CD14-positive monocyte (primary cell): ENCODE data around the gene C4orf54. TPM values are rescaled to one million over a fixed set of nuclear protein-coding genes. Genes with fewer than 3 reads are reported as not detected.

ENCODE experiments used
- DNase-seq, 3 donors: peaks; one replicate each; pipeline ENCODE4 v3.0.0-alpha.2; 2011 to 2022
- H2AFZ ChIP-seq: 2 replicates; pipeline ENCODE4 v1.6.0; 2012; ENCODE audit warnings: mild to moderate bottlenecking, low read depth, low read length, inconsistent platforms; ENCODE audit not compliant: insufficient read depth, poor library complexity, severe bottlenecking
- H3K27ac ChIP-seq, 2 donors: 1 replicate in 1 of 2; 2 replicates in 1 of 2; pipeline ENCODE4 v1.5.1; 2012 to 2013; ENCODE audit warnings: low read length in 2 of 2, control low read depth in 1 of 2, inconsistent platforms in 1 of 2, low read depth in 1 of 2, mild to moderate bottlenecking in 1 of 2
- H3K27me3 ChIP-seq, 2 donors: one replicate each; pipeline versions ENCODE4 v1.6.0 to v1.6.1; 2011 to 2013; ENCODE audit warnings: low read length in 2 of 2; ENCODE audit not compliant: control insufficient read depth in 2 of 2, insufficient read depth in 2 of 2
- H3K36me3 ChIP-seq, 2 donors: replicated peaks in 1 of 2; 1 replicate in 1 of 2; 2 replicates in 1 of 2; pipeline versions ENCODE4 v1.5.1 to v1.6.1; 2012 to 2013; ENCODE audit warnings: low read length in 2 of 2, control low read depth in 1 of 2, inconsistent platforms in 1 of 2, mild to moderate bottlenecking in 1 of 2; ENCODE audit not compliant: insufficient read depth in 2 of 2, control insufficient read depth in 1 of 2
- H3K4me1 ChIP-seq, 2 donors: 1 replicate in 1 of 2; 2 replicates in 1 of 2; pipeline versions ENCODE4 v1.5.1 to v1.6.1; 2012 to 2013; ENCODE audit warnings: low read length in 2 of 2, control low read depth in 1 of 2, inconsistent platforms in 1 of 2, mild to moderate bottlenecking in 1 of 2, moderate library complexity in 1 of 2; ENCODE audit not compliant: insufficient read depth in 2 of 2, control insufficient read depth in 1 of 2
- H3K4me2 ChIP-seq: replicated peaks from 2 replicates; pipeline ENCODE3; 2012; ENCODE audit warnings: low read length, moderate library complexity, mild to moderate bottlenecking; ENCODE audit not compliant: poor library complexity, severe bottlenecking; ENCODE audit errors: extremely low read depth
- H3K4me3 ChIP-seq, 3 experiments: fragments of 200-600 bp in 1 of 3; sonication (generic) in 1 of 3; replicated peaks in 1 of 3; 1 replicate in 2 of 3; 2 replicates in 1 of 3; pipeline ENCODE4 v1.5.1; 2011 to 2013; ENCODE audit warnings: low read length in 3 of 3, mild to moderate bottlenecking in 3 of 3, control low read depth in 2 of 3, low read depth in 2 of 3, inconsistent platforms in 1 of 3, moderate library complexity in 1 of 3
- H3K79me2 ChIP-seq: 2 replicates; pipeline ENCODE4 v1.6.0; 2012; ENCODE audit warnings: mild to moderate bottlenecking, control low read depth, inconsistent platforms, low read length, moderate library complexity; ENCODE audit not compliant: insufficient read depth
- H3K9ac ChIP-seq: 2 replicates; pipeline ENCODE4 v1.6.0; 2017; ENCODE audit warnings: low read length, mild to moderate bottlenecking; ENCODE audit not compliant: insufficient read depth, poor library complexity, severe bottlenecking
- H3K9me3 ChIP-seq, 2 donors: replicated peaks in 1 of 2; 1 replicate in 1 of 2; 2 replicates in 1 of 2; pipeline versions ENCODE4 v1.5.1 to v1.6.1; 2012 to 2013; ENCODE audit warnings: low read length in 2 of 2, control low read depth in 1 of 2; ENCODE audit not compliant: control insufficient read depth in 1 of 2, insufficient read depth in 1 of 2
- H4K20me1 ChIP-seq: 2 replicates; pipeline ENCODE4 v1.6.0; 2012; ENCODE audit warnings: mild to moderate bottlenecking, low read length, control low read depth, moderate library complexity; ENCODE audit not compliant: insufficient read depth
- H3K27ac Mint-ChIP-seq, 7 donors: one replicate each; pipeline ENCODE4 v1.8.0; 2020; ENCODE audit warnings: mild to moderate bottlenecking in 7 of 7, mixed read lengths in 7 of 7, moderate library complexity in 6 of 7, inconsistent platforms in 2 of 7
- H3K27me3 Mint-ChIP-seq, 3 donors: one replicate each; pipeline ENCODE4 v1.8.0; 2021 to 2022; ENCODE audit warnings: low read depth in 3 of 3, mild to moderate bottlenecking in 3 of 3, mixed read lengths in 3 of 3, moderate library complexity in 3 of 3, inconsistent platforms in 1 of 3
- H3K36me3 Mint-ChIP-seq, 2 donors: one replicate each; pipeline ENCODE4 v1.8.0; 2020; ENCODE audit warnings: mixed read lengths in 2 of 2, inconsistent platforms in 1 of 2, mild to moderate bottlenecking in 1 of 2
- H3K4me1 Mint-ChIP-seq: one replicate; pipeline ENCODE4 v1.8.0; 2020; ENCODE audit warnings: mild to moderate bottlenecking, mixed read lengths
- H3K4me3 Mint-ChIP-seq, 2 donors: one replicate each; pipeline ENCODE4 v1.8.0; 2020; ENCODE audit warnings: mild to moderate bottlenecking in 2 of 2, mixed read lengths in 2 of 2, moderate library complexity in 1 of 2
- H3K9me3 Mint-ChIP-seq, 7 donors: one replicate each; pipeline ENCODE4 v1.8.0; 2020 to 2022; ENCODE audit warnings: mixed read lengths in 7 of 7, mild to moderate bottlenecking in 6 of 7, moderate library complexity in 6 of 7, inconsistent platforms in 2 of 7
- CTCF ChIP-seq: fragments of 200-600 bp; IDR thresholded peaks from one replicate; pipeline ENCODE4 v1.8.0; 2022; ENCODE audit warnings: antibody characterized with exemption, mild to moderate bottlenecking
- WGBS: methylation state at CpG from one replicate; pipeline ENCODE4 v1.1.5; 2013; ENCODE audit warnings: missing lambda C conversion rate; ENCODE audit not compliant: insufficient coverage; 5-methylcytosine and 5-hydroxymethylcytosine counted together
- intact Hi-C, 2 donors: fragments of 100-400 bp; cut with micrococcal nuclease; formaldehyde crosslinking; loops; one replicate each; pipeline versions ENCODE4 v1.15.0 to v1.15.1; 2023
- polyA plus RNA-seq, 3 donors: library from polyadenylated mRNA; depleted of rRNA in 1 of 3; unstranded in 2 of 3; stranded (reverse) in 1 of 3; fragments of 300-500 nt in 2 of 3; fragments of >200 nt in 1 of 3; fragmentation: Illumina TruSeq in 2 of 3; gene quantifications; 1 replicate in 2 of 3; 2 replicates in 1 of 3; pipeline ENCODE4 v1.2.3, GENCODE V29; 2012 to 2021

Gene C4orf54
- polyA plus RNA-seq, 3 donors, result not detected

- Histone ChIP-seq H3K4me1 (no peaks in the 10 kb centered on the region), H3K27me3 (no peaks in the 10 kb centered on the region), H3K27ac (no peak overlapping the region), H3K9me3 (peaks cover 0 to 1% of the 10 kb centered on the region in 2 donors), H2AFZ (no peak overlapping the region), H3K79me2 (no peaks in the 10 kb centered on the region), H4K20me1 (no peaks in the 10 kb centered on the region), H3K4me2 (no peak overlapping the region), H3K4me3 (no peak overlapping the region), H3K9ac (no peak overlapping the region), H3K36me3 (no peaks in the 10 kb centered on the region)
- Mint-ChIP-seq H3K9me3 (peaks cover 0 to 5% (median 3%) of the 10 kb centered on the region in 7 donors), H3K27ac (no peak overlapping the region), H3K36me3 (no peaks in the 10 kb centered on the region), H3K4me3 (no peak overlapping the region), H3K27me3 (peaks cover 0 to 3% (median 2%) of the 10 kb centered on the region in 3 donors), H3K4me1 (no peaks in the 10 kb centered on the region)
- intact Hi-C loops, result no loop called here
- WGBS, result 100% methylated on average over 1 of the region's 1 CpG
- no peak for DNase-seq
- TF ChIP-seq CTCF, result no peak
These were observed 12.6 kb downstream of the C4orf54 start for GRCh38 chr4:99645036-99645435.

GRCh38 chr4:99644453-99644852 lies 13.2 kb downstream of the C4orf54 start:
- Histone ChIP-seq H3K4me1 (no peaks in the 10 kb centered on the region), H3K79me2 (no peaks in the 10 kb centered on the region), H3K4me3 (no peak overlapping the region), H3K4me2 (no peak overlapping the region), H3K9ac (no peak overlapping the region), H3K36me3 (no peaks in the 10 kb centered on the region), H3K27me3 (no peaks in the 10 kb centered on the region), H2AFZ (no peak overlapping the region), H4K20me1 (no peaks in the 10 kb centered on the region), H3K27ac (no peak overlapping the region), H3K9me3 (no peaks in the 10 kb centered on the region)
- Mint-ChIP-seq H3K4me1 (no peaks in the 10 kb centered on the region), H3K9me3 (peaks cover 0 to 4% (median 0%) of the 10 kb centered on the region in 7 donors), H3K4me3 (no peak overlapping the region), H3K27me3 (peaks cover 0 to 3% (median 2%) of the 10 kb centered on the region in 3 donors), H3K36me3 (no peaks in the 10 kb centered on the region), H3K27ac (no peak overlapping the region)
- intact Hi-C loops, result no loop called here
- TF ChIP-seq CTCF, result no peak
- no CpG with 5 or more reads among the region's 5 CpGs for WGBS
- DNase-seq, result no peak
